GM23248 (cell line): ENCODE data around the gene BICD1. TPM values are rescaled to one million over a fixed set of nuclear protein-coding genes. Genes with fewer than 3 reads are reported as not detected.

Experiments used
- DNase-seq: peaks from one replicate; pipeline ENCODE4 v3.0.0-alpha.2; 2015
- H2AFZ ChIP-seq: fragments of 200-600 bp; sonication (generic); 2 replicates; pipeline ENCODE4 v1.6.1; 2016; ENCODE audit warnings: antibody characterized with exemption
- H3F3A ChIP-seq: fragments of 200-600 bp; sonication (generic); 2 replicates; pipeline ENCODE4 v1.6.1; 2016; ENCODE audit warnings: mild to moderate bottlenecking, antibody characterized with exemption, mixed run types; ENCODE audit not compliant: insufficient read depth
- H3K27ac ChIP-seq: fragments of 200-600 bp; sonication (generic); 2 replicates; pipeline ENCODE4 v1.5.1; 2016; ENCODE audit warnings: mild to moderate bottlenecking
- H3K27me3 ChIP-seq: fragments of 200-600 bp; sonication (generic); replicated peaks from 2 replicates; pipeline ENCODE4 v1.6.1; 2016; ENCODE audit warnings: mild to moderate bottlenecking; ENCODE audit not compliant: insufficient read depth
- H3K36me3 ChIP-seq: fragments of 200-600 bp; sonication (generic); 2 replicates; pipeline ENCODE4 v1.6.1; 2016; ENCODE audit warnings: low read depth, mild to moderate bottlenecking
- H3K4me1 ChIP-seq: fragments of 200-600 bp; sonication (generic); 2 replicates; pipeline ENCODE4 v1.6.1; 2016; ENCODE audit warnings: mild to moderate bottlenecking; ENCODE audit not compliant: insufficient read depth
- H3K4me2 ChIP-seq: fragments of 200-600 bp; sonication (generic); one replicate; pipeline ENCODE4 v1.6.1; 2016; ENCODE audit warnings: mild to moderate bottlenecking; ENCODE audit not compliant: unreplicated experiment
- H3K4me3 ChIP-seq: fragments of 200-600 bp; sonication (generic); 2 replicates; pipeline ENCODE4 v1.5.1; 2016; ENCODE audit warnings: mild to moderate bottlenecking
- H3K79me2 ChIP-seq: fragments of 200-600 bp; sonication (generic); 2 replicates; pipeline ENCODE4 v1.6.1; 2016; ENCODE audit warnings: mild to moderate bottlenecking; ENCODE audit not compliant: insufficient read depth
- H3K9ac ChIP-seq: fragments of 200-600 bp; sonication (generic); 2 replicates; pipeline ENCODE4 v1.6.1; 2016; ENCODE audit warnings: mild to moderate bottlenecking
- H3K9me2 ChIP-seq: fragments of 200-600 bp; sonication (generic); 2 replicates; pipeline ENCODE4 v1.6.1; 2016; ENCODE audit warnings: mixed run types, mild to moderate bottlenecking, moderate library complexity; ENCODE audit not compliant: insufficient read depth
- H3K9me3 ChIP-seq: fragments of 200-600 bp; sonication (generic); one replicate; pipeline ENCODE4 v1.6.1; 2017; ENCODE audit warnings: low read depth
- H4K20me1 ChIP-seq: fragments of 200-600 bp; sonication (generic); 2 replicates; pipeline ENCODE4 v1.6.0; 2016; ENCODE audit not compliant: insufficient read depth
- EZH2 ChIP-seq: fragments of 200-600 bp; sonication (generic); IDR thresholded peaks from 2 replicates; pipeline ENCODE4 v1.6.1; 2018; ENCODE audit warnings: antibody characterized with exemption, mild to moderate bottlenecking; ENCODE audit not compliant: insufficient read depth, poor library complexity, severe bottlenecking
- EZH2phosphoT487 ChIP-seq: fragments of 200-600 bp; sonication (generic); IDR thresholded peaks from 2 replicates; pipeline ENCODE4 v1.6.1; 2018; ENCODE audit warnings: antibody characterized with exemption, moderate library complexity, mild to moderate bottlenecking, low read depth; ENCODE audit not compliant: insufficient read depth
- WGBS, 2 experiments: methylation state at CpG; one replicate each; pipeline ENCODE4 v1.1.6; 2015 to 2017; ENCODE audit warnings: low lambda C conversion rate in 2 of 2, low coverage in 1 of 2; ENCODE audit errors: missing lambda C conversion rate in 2 of 2; 5-methylcytosine and 5-hydroxymethylcytosine counted together
- in situ Hi-C: fragments of 300-500 bp; cut with MboI; formaldehyde crosslinking; loops from 2 replicates; pipeline ENCODE4 v1.15.0; 2020
- polyA plus RNA-seq: library from polyadenylated mRNA; unstranded; fragments of >200 nt; fragmentation: Nextera tagmentation; extraction: Ambion mirVana; gene quantifications from 2 replicates; pipeline ENCODE4 v1.2.1, GENCODE V29; 2016
- total RNA-seq: library from RNA; depleted of rRNA; stranded (reverse); fragments of >200 nt; shearing (Covaris generic); gene quantifications from 2 replicates; pipeline ENCODE4 v1.2.3, GENCODE V29; 2014

The BICD1 gene
- total and polyA plus RNA-seq, 2 experiments from 2014 or later = 9.7 to 20.6 TPM

DNA sequence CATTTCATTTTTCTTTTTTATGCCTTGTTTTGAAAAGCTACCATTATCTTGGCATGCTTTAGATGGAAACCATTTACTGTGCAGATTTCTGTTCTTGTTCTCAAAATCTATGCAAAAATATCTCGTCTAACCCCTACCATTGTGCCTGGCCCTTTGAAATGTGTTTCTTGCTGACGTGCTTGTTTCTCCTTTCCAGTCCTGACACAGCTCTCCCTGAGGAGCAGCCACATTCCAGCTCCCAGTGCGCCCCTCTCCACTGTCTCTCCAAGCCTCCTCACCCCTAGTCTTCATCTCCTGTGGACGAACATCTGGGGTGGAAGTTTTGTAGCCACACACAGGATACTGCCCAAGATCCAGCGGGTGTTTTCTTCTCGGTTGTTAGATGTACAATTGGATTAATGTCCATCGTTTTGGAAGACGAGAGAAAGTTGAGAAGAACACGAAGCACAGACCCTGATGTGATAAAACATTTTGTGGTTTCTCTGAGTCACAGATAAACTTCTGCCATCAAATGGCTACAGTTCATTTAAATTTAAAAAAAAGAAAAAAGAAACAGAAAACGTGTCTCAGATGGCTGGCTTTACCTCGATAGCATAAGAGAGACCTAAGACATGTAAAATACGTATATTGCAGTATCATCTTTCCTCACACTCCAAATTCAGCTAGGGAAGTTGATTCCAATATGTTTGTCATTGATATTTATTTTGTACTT lies 270.9 kb downstream of the BICD1 start:
- H3K36me3 ChIP-seq = no peaks in the 10 kb centered on the region
- no peaks in the 10 kb centered on the region for H3K9me2 ChIP-seq
- no peaks in the 10 kb centered on the region for H4K20me1 ChIP-seq
- 66 to 71% methylated on average over 12 of the region's 12 CpGs for WGBS, 2 experiments
- H3K9me3 ChIP-seq = no peaks in the 10 kb centered on the region
- H3K79me2 ChIP-seq = no peaks in the 10 kb centered on the region
- no peak overlapping the region for H3K9ac ChIP-seq
- no peak overlapping the region for H3K4me3 ChIP-seq
- H2AFZ ChIP-seq = no peak overlapping the region
- H3K4me2 ChIP-seq = no peak overlapping the region
- no peak overlapping the region for H3K27ac ChIP-seq
- no peaks in the 10 kb centered on the region for H3F3A ChIP-seq
- no peak for TF ChIP-seq EZH2phosphoT487
- no peak for TF ChIP-seq EZH2
- H3K27me3 ChIP-seq = no peaks in the 10 kb centered on the region
- no peak for DNase-seq
- H3K4me1 ChIP-seq = no peaks in the 10 kb centered on the region
- in situ Hi-C loops = no loop called here

DNA sequence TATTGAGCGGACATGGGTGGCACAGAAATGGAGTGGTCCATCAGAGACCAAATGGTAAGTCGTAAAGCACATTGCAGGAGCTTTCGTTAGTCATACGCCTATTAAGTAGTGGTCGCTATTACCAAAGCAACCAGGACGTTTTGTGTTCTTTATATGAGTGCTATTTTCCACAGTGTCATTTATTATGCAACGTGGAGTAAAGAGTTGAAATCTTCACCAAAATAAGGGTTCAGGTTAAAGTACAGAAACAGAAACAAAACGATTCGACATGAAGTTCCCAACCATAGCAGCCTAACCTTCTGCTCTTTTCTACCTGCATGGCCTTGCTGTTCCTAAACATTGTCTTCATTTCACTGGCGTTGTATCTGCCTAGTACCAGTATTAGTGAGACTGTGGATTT lies 272.6 kb downstream of the BICD1 start:
- Histone ChIP-seq H3K4me2 (no peak overlapping the region), H3K9me3 (no peaks in the 10 kb centered on the region), H4K20me1 (no peaks in the 10 kb centered on the region), H3K27me3 (no peaks in the 10 kb centered on the region), H2AFZ (no peak overlapping the region), H3K27ac (no peak overlapping the region), H3K79me2 (no peaks in the 10 kb centered on the region), H3K4me1 (no peaks in the 10 kb centered on the region), H3K9ac (no peak overlapping the region), H3F3A (peaks cover 9% of the 10 kb centered on the region; the same call in 1 of the 2 replicates), H3K36me3 (no peaks in the 10 kb centered on the region), H3K9me2 (no peaks in the 10 kb centered on the region), H3K4me3 (no peak overlapping the region)
- DNase-seq = no peak
- WGBS, 2 experiments = 85 to 89% methylated on average over 10 of the region's 10 CpGs
- in situ Hi-C loops = no loop called here
- TF ChIP-seq EZH2phosphoT487 (no peak), EZH2 (no peak)

DNA sequence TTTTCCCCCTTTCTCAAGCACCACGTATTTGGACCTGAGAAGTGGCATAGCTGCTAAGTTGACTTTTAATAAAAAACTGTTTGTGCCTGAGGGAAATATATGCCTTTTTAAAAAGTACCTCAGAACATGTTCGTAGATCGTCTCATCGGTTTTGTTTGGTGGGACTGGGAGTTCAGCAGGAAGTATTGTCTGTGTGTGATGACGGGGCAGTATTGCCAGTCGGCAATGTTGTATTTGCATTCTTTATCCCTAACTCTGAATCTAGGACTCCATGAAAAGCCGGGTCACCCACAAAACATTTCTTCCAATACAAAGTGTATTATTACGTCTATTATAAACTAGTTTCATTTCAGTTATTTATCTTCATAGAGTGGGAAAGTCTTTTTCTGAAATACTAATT lies 273.0 kb downstream of the BICD1 start:
- H3K27me3 ChIP-seq = no peaks in the 10 kb centered on the region
- in situ Hi-C loops = no loop called here
- no peak for DNase-seq
- H3K4me3 ChIP-seq = no peak overlapping the region
- no peak overlapping the region for H3K4me2 ChIP-seq
- H3K9me3 ChIP-seq = no peaks in the 10 kb centered on the region
- H3K9me2 ChIP-seq = no peaks in the 10 kb centered on the region
- no peak overlapping the region for H2AFZ ChIP-seq
- no peak overlapping the region for H3K9ac ChIP-seq
- no peak overlapping the region for H3K27ac ChIP-seq
- peaks cover 9% of the 10 kb centered on the region; the same call in 1 of the 2 replicates for H3F3A ChIP-seq
- H4K20me1 ChIP-seq = no peaks in the 10 kb centered on the region
- no peaks in the 10 kb centered on the region for H3K4me1 ChIP-seq
- no peaks in the 10 kb centered on the region for H3K36me3 ChIP-seq
- WGBS, 2 experiments = 79 to 81% methylated on average over 8 of the region's 8 CpGs
- no peak for TF ChIP-seq EZH2phosphoT487
- no peak for TF ChIP-seq EZH2
- no peaks in the 10 kb centered on the region for H3K79me2 ChIP-seq

DNA sequence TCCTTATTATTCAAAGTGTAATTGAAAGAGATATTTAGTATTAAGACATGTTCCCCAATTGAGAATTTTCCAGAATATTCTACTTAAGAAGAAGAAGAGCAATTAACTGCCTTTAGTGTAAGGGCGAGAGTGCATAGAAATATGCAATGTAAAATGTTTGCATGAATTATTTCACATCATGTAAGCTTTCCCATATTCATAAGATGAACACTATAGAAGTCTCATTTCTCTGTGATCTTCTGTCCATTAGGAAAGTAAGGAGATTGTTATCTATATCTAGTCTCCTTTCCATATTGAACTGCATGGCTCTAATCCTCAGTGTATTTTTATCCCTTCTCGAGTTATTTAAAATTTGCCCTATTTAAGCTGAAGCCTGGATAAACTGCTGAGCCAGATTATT lies 275.6 kb downstream of the BICD1 start:
- no peak overlapping the region for H2AFZ ChIP-seq
- no peak overlapping the region for H3K9ac ChIP-seq
- no peak for DNase-seq
- H3K9me3 ChIP-seq = no peaks in the 10 kb centered on the region
- H3K27me3 ChIP-seq = no peaks in the 10 kb centered on the region
- H4K20me1 ChIP-seq = no peaks in the 10 kb centered on the region
- H3K27ac ChIP-seq = no peak overlapping the region
- WGBS, 2 experiments = 96% methylated on average over 2 of the region's 2 CpGs
- H3K4me1 ChIP-seq = 0 out of 2 replicates have a peak, but pooled peaks cover 3% of the 10 kb centered on the region
- no peaks in the 10 kb centered on the region for H3K9me2 ChIP-seq
- H3F3A ChIP-seq = peaks cover 9% of the 10 kb centered on the region; the same call in 1 of the 2 replicates
- H3K79me2 ChIP-seq = no peaks in the 10 kb centered on the region
- in situ Hi-C loops = no loop called here
- H3K36me3 ChIP-seq = no peaks in the 10 kb centered on the region
- no peak overlapping the region for H3K4me3 ChIP-seq
- TF ChIP-seq EZH2phosphoT487 (no peak), EZH2 (no peak)
- no peak overlapping the region for H3K4me2 ChIP-seq
